Testis (tissue), 2 donors: ENCODE data around the gene PIP5K1C.
"Not testable (repeated sequence)": the region's sequence is repeated elsewhere in the genome, so short reads cannot be mapped to it uniquely, and the experiment has no call there.

Experiments used
- CTCF ChIP-seq, 3 experiments: fragments of 450-650 bp in 2 of 3; fragments of 200-600 bp in 1 of 3; sonication (generic) in 1 of 3; IDR thresholded peaks; one replicate each; pipeline ENCODE4 v1.5.1; 2016 to 2019; ENCODE audit warnings: antibody characterized with exemption in 3 of 3, mild to moderate bottlenecking in 2 of 3, moderate library complexity in 1 of 3
- POLR2A ChIP-seq: fragments of 450-650 bp; IDR thresholded peaks from one replicate; pipeline ENCODE4 v1.6.1; 2017; ENCODE audit warnings: antibody characterized with exemption, mild to moderate bottlenecking, moderate library complexity

GRCh38 chr19:3628766-3629165, 71.5 kb downstream of the PIP5K1C start:
- not testable (repeated sequence) for TF ChIP-seq CTCF (IDR thresholded peaks at IDR 0.05); POLR2A
